Neuronal stem cell (in vitro differentiated cells): Measurements from ENCODE around the gene B3GALT4.
A peak's percentile ranks its signal among the peaks of the same experiment; 100 is the strongest.
"Not testable (repeated sequence)": the region's sequence is repeated elsewhere in the genome, so short reads cannot be mapped to it uniquely, and the experiment has no call there.

ENCODE experiments used
- DNase-seq: peaks from one replicate; pipeline ENCODE4 v3.0.0-alpha.2; 2013; ENCODE audit warnings: low spot score
- H2AFZ ChIP-seq: one replicate; pipeline ENCODE4 v1.6.1; 2013; ENCODE audit warnings: mild to moderate bottlenecking, low read length, inconsistent platforms
- H2AK5ac ChIP-seq: 2 replicates; pipeline ENCODE4 v1.6.1; 2013; ENCODE audit warnings: low read depth, mild to moderate bottlenecking, inconsistent platforms, low read length, moderate library complexity, mixed read lengths
- H2BK120ac ChIP-seq: 2 replicates; pipeline ENCODE4 v1.6.1; 2013; ENCODE audit warnings: low read depth, mild to moderate bottlenecking, inconsistent platforms, low read length, moderate library complexity, mixed read lengths
- H2BK12ac ChIP-seq: one replicate; pipeline ENCODE4 v1.6.1; 2013; ENCODE audit warnings: low read length, inconsistent platforms
- H2BK15ac ChIP-seq: 2 replicates; pipeline ENCODE4 v1.6.1; 2013; ENCODE audit warnings: mild to moderate bottlenecking, low read length, inconsistent platforms, mixed read lengths
- H2BK5ac ChIP-seq: one replicate; pipeline ENCODE4 v1.6.1; 2013; ENCODE audit warnings: inconsistent platforms, mild to moderate bottlenecking, low read length, moderate library complexity
- H3K14ac ChIP-seq: one replicate; pipeline ENCODE4 v1.6.1; 2013; ENCODE audit warnings: low read length, inconsistent platforms
- H3K18ac ChIP-seq: 2 replicates; pipeline ENCODE4 v1.6.1; 2013; ENCODE audit warnings: low read length, inconsistent platforms
- H3K23ac ChIP-seq: 2 replicates; pipeline ENCODE4 v1.6.1; 2013; ENCODE audit warnings: low read depth, mild to moderate bottlenecking, mixed read lengths, low read length, inconsistent platforms; ENCODE audit not compliant: poor library complexity
- H3K27ac ChIP-seq: replicated peaks from 3 replicates; pipeline ENCODE4 v1.5.1; 2013; ENCODE audit warnings: low read length, inconsistent platforms
- H3K27me3 ChIP-seq, 3 experiments: 2 replicates each; pipeline ENCODE4 v1.6.1; 2013; ENCODE audit warnings: low read length in 3 of 3, mild to moderate bottlenecking in 2 of 3, inconsistent platforms in 1 of 3, low read depth in 1 of 3, mixed read lengths in 1 of 3, moderate library complexity in 1 of 3; ENCODE audit not compliant: control insufficient read depth in 3 of 3, insufficient read depth in 3 of 3
- H3K36me3 ChIP-seq, 2 donors: replicated peaks in 1 of 2; 2 replicates each; pipeline ENCODE4 v1.6.1; 2013; ENCODE audit warnings: low read length in 2 of 2; ENCODE audit not compliant: control insufficient read depth in 2 of 2, insufficient read depth in 2 of 2
- H3K4ac ChIP-seq: 2 replicates; pipeline ENCODE4 v1.6.1; 2013; ENCODE audit warnings: inconsistent platforms, mild to moderate bottlenecking, low read length, moderate library complexity
- H3K4me1 ChIP-seq, 2 donors: 1 replicate in 1 of 2; 2 replicates in 1 of 2; pipeline ENCODE4 v1.6.1; 2013; ENCODE audit warnings: low read length in 2 of 2, low read depth in 1 of 2; ENCODE audit not compliant: control insufficient read depth in 2 of 2, insufficient read depth in 1 of 2
- H3K4me2 ChIP-seq: one replicate; pipeline ENCODE4 v1.6.1; 2013; ENCODE audit warnings: mild to moderate bottlenecking, low read length, inconsistent platforms; ENCODE audit not compliant: insufficient read depth, poor library complexity, severe bottlenecking
- H3K4me3 ChIP-seq, 2 donors: 2 replicates each; pipeline ENCODE4 v1.5.1; 2013; ENCODE audit warnings: low read length in 2 of 2, mild to moderate bottlenecking in 2 of 2, inconsistent platforms in 1 of 2, moderate library complexity in 1 of 2
- H3K79me1 ChIP-seq: one replicate; pipeline ENCODE4 v1.6.1; 2013; ENCODE audit warnings: low read depth, mild to moderate bottlenecking, inconsistent platforms, low read length, moderate library complexity
- H3K9ac ChIP-seq: one replicate; pipeline ENCODE4 v1.6.1; 2013; ENCODE audit warnings: mild to moderate bottlenecking, low read depth, low read length, inconsistent platforms; ENCODE audit not compliant: poor library complexity
- H3K9me3 ChIP-seq, 2 donors: replicated peaks in 1 of 2; 2 replicates each; pipeline versions ENCODE3 to v1.6.1; 2013; ENCODE audit warnings: low read length in 2 of 2, mild to moderate bottlenecking in 2 of 2, inconsistent platforms in 1 of 2, low read depth in 1 of 2, mixed read lengths in 1 of 2, moderate library complexity in 1 of 2; ENCODE audit not compliant: control insufficient read depth in 2 of 2, insufficient read depth in 1 of 2
- H4K8ac ChIP-seq: one replicate; pipeline ENCODE4 v1.6.1; 2013; ENCODE audit warnings: low read depth, mild to moderate bottlenecking, inconsistent platforms, low read length, moderate library complexity
- H4K91ac ChIP-seq: one replicate; pipeline ENCODE4 v1.6.1; 2013; ENCODE audit warnings: low read length, low read depth, mild to moderate bottlenecking, inconsistent platforms; ENCODE audit not compliant: poor library complexity
- WGBS, 2 donors: extraction: QIAGEN DNeasy Blood & Tissue Kit; methylation state at CpG; one replicate each; pipeline ENCODE4 v1.1.7; 2013; ENCODE audit warnings: missing lambda C conversion rate in 2 of 2, mixed read lengths in 1 of 2; ENCODE audit not compliant: insufficient read length in 2 of 2, insufficient replicate concordance in 1 of 2; ENCODE audit errors: extremely low coverage in 2 of 2; 5-methylcytosine and 5-hydroxymethylcytosine counted together

Gene B3GALT4

DNA sequence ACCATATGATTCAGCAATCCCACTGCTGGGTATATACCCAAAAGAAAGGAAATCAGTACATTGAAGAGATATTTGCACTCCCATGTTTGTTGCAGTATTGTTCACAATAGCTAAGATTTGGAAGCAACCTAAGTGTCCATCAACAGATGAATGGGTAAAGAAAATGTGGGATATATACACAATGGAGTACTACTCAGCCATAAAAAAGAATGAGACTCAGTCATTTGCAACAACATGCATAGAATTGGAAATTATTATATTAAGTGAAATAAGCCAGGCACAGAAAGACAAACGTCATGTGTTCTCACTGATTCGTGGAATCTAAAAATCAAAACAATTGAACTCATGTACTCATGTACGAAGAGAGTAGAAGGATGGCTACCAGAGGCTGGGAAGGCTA is 14.4 kb upstream of the B3GALT4 start:
- H3K79me1 ChIP-seq, H3K4me2 ChIP-seq, H3K27ac ChIP-seq, H3K9ac ChIP-seq, DNase-seq, H4K8ac ChIP-seq, H3K27me3 ChIP-seq, H2AK5ac ChIP-seq, H3K18ac ChIP-seq, H3K14ac ChIP-seq, H3K4ac ChIP-seq, H3K23ac ChIP-seq, H2BK5ac ChIP-seq, H2AFZ ChIP-seq, H3K4me3 ChIP-seq, H3K9me3 ChIP-seq, H2BK120ac ChIP-seq, H2BK15ac ChIP-seq, H4K91ac ChIP-seq, H2BK12ac ChIP-seq, H3K4me1 ChIP-seq: not testable (repeated sequence)
- no CpG with 5 or more reads among the region's 3 CpGs for WGBS, 2 donors
- H3K36me3 ChIP-seq: peaks cover 28 to 91% of the 10 kb centered on the region in 2 donors

DNA sequence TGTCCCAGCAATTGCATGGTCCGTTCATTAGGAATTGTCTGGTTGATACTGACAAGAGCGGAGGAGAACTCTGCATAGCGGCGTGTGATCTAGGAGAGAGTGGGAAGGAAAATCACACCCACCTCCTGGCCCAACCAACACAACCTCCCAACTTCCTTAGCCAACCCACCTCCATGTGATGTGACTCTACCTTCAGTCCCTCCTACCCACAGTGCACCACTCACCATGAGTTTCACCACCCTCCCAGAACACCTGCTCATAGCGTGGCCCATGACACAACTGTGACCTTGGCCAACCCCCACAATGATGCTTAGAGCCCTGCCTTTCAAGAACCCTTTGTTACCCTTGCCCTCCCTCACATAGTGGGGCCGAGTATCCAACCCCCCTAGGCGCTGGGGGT is 12.9 kb upstream of the B3GALT4 start:
- no peak overlapping the region for H3K4me2 ChIP-seq
- no peak overlapping the region for H2AFZ ChIP-seq
- WGBS, 2 donors: no CpG with 5 or more reads among the region's 7 CpGs
- H3K23ac ChIP-seq: peak overlapping the region; percentile 31
- H3K9ac ChIP-seq: no peak overlapping the region
- no peaks in the 10 kb centered on the region for H3K4me1 ChIP-seq
- H4K8ac ChIP-seq: no peak overlapping the region
- no peak overlapping the region for H3K4me3 ChIP-seq
- H3K14ac ChIP-seq: no peak overlapping the region
- H2BK120ac ChIP-seq: no peak overlapping the region
- H3K36me3 ChIP-seq: peaks cover 34 to 95% of the 10 kb centered on the region in 2 donors
- no peak overlapping the region for H2AK5ac ChIP-seq
- H2BK12ac ChIP-seq: peak overlapping the region; percentile 10
- H3K4ac ChIP-seq: no peak overlapping the region
- H2BK5ac ChIP-seq: no peak overlapping the region
- no peak overlapping the region for H3K18ac ChIP-seq
- no peak overlapping the region for H2BK15ac ChIP-seq
- no peaks in the 10 kb centered on the region for H3K27me3 ChIP-seq
- H3K79me1 ChIP-seq: no peaks in the 10 kb centered on the region
- no peak overlapping the region for H4K91ac ChIP-seq
- no peak for DNase-seq
- H3K9me3 ChIP-seq: no peaks in the 10 kb centered on the region
- no peak overlapping the region for H3K27ac ChIP-seq

DNA sequence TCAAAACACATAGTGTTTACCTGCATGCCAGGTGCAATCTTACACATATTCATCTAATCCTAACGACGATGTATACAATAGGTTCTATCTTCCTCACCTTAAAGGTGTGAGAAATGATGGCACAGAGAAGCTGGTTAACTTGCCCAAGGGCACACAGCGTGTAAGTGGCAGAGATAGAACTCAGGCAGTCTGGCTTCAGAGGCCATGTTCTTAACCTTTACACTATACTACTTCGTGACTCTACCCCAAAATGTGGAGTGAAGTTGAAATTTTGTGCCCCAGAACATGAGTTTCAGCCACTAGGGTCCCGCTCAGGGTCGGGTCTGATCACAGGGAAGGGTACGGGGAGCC is 5.8 kb upstream of the B3GALT4 start:
- Histone ChIP-seq H3K79me1 (peaks cover 8% of the 10 kb centered on the region), H2BK12ac (no peak overlapping the region), H3K23ac (peak overlapping the region; percentile 89), H4K91ac (no peak overlapping the region), H3K4me1 (peaks cover 16 to 23% of the 10 kb centered on the region in 2 donors), H3K9me3 (no peaks in the 10 kb centered on the region), H4K8ac (no peak overlapping the region), H3K14ac (no peak overlapping the region), H3K27me3 (no peaks in the 10 kb centered on the region), H2AFZ (peak overlapping the region; percentile 97), H3K27ac (peak overlapping the region; percentile 63), H3K4ac (no peak overlapping the region), H3K9ac (peak overlapping the region; percentile 91), H3K36me3 (peaks cover 42 to 80% of the 10 kb centered on the region in 2 donors), H2BK120ac (no peak overlapping the region), H2AK5ac (no peak overlapping the region), H3K18ac (peak overlapping the region; percentile 98), H2BK5ac (no peak overlapping the region), H2BK15ac (no peak overlapping the region), H3K4me2 (peak overlapping the region; percentile 60), H3K4me3 (peak overlapping the region; percentile 83 to 94)
- no peak for DNase-seq
- no CpG with 5 or more reads among the region's 7 CpGs for WGBS, 2 donors

DNA sequence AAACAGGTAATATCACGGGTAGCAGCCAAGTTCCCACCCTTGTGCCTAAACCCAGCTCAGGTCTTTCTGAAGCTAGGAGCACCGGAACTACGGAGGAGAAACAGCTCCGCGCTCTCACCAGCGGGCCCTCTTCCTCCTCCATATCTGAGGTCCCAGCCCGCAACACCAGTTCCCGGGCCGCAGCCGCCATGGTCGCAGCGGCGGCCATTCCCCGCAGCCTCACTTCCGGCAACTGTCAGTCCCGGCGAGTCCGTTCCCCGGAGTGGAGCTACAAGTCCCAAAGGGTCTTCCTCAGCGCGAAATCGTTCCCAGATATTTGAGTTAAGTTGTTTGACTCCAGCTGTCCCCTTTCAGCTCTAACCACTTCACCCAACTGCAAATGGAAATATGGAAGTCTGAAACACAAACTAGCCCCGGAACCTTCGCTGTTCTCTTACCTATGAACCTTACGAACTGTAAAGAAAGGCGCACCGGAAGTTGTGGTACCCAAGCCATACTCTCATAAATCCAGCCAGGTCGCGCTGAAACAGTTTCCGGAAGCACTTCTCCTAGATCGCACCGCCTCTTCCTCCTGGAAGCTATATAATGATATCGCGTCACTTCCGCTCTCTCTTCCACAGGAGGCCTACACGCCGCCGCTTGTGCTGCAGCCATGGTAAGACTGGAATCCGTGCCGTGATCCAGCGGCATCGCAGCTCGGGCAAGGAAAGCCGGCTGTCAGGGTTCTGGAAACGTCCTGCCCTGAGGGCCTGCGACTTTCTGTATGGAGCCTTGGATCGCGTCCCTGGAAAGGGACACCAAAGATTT is 5.3 kb upstream of the B3GALT4 start, which contains the start of the genes RPS18 and VPS52:
Gene RPS18, plus strand, starts transcription at position 608 of the 807 bp plus-strand sequence. Its CDS starts 45 bp downstream, at position 653.
Gene VPS52, minus strand, starts transcription at position 409 of the 807 bp plus-strand sequence. Its CDS starts 201 bp downstream, at position 208.
- H2AK5ac ChIP-seq: peak within 1 kb of the TSS; percentile 70
- H4K8ac ChIP-seq: no peak within 1 kb of the TSS
- H3K14ac ChIP-seq: no peak within 1 kb of the TSS
- peak; percentile 99 for DNase-seq
- H3K79me1 ChIP-seq: peaks cover 8% of the 10 kb centered on the region
- peak within 1 kb of the TSS; percentile 91 for H3K9ac ChIP-seq
- no peaks in the 10 kb centered on the region for H3K27me3 ChIP-seq
- H2BK120ac ChIP-seq: no peak within 1 kb of the TSS
- H2BK15ac ChIP-seq: no peak within 1 kb of the TSS
- H3K23ac ChIP-seq: peak within 1 kb of the TSS; percentile 89
- H2AFZ ChIP-seq: peak within 1 kb of the TSS; percentile 97
- peaks cover 41 to 80% of the 10 kb centered on the region in 2 donors for H3K36me3 ChIP-seq
- H3K4me1 ChIP-seq: peaks cover 18 to 25% of the 10 kb centered on the region in 2 donors
- no peak within 1 kb of the TSS for H3K4ac ChIP-seq
- H4K91ac ChIP-seq: no peak within 1 kb of the TSS
- peak within 1 kb of the TSS; percentile 98 for H3K18ac ChIP-seq
- peak within 1 kb of the TSS; percentile 67 for H3K4me2 ChIP-seq
- peak within 1 kb of the TSS; percentile 92 to 94 for H3K4me3 ChIP-seq
- peak within 1 kb of the TSS; percentile 79 for H3K27ac ChIP-seq
- no peak within 1 kb of the TSS for H2BK12ac ChIP-seq
- no peak within 1 kb of the TSS for H2BK5ac ChIP-seq
- no peaks in the 10 kb centered on the region for H3K9me3 ChIP-seq
- WGBS, 2 donors: no CpG with 5 or more reads among the region's 48 CpGs
